G401.6 (cell line): ENCODE data around the gene TMEM217.

Experiments
- FAIRE-seq: peaks from 2 replicates; lab custom pipeline; 2012; peaks lifted over from hg19 to GRCh38; lab: Jason Lieb, UNC

The TMEM217 gene

GRCh38 chr6:37162740-37163139, 95.2 kb downstream of the TMEM217 start:
- FAIRE-seq: no peak
